WTC11 (cell line): ENCODE measurements around the gene GFOD1. TPM values are rescaled to one million over a fixed set of nuclear protein-coding genes. Genes with fewer than 3 reads are reported as not detected.

Source experiments
- ATAC-seq: fragments of 200-7000 bp; cut with Tn5 transposase; 2 replicates; pipeline ENCODE4 v1.10.0; 2021; ENCODE audit warnings: mild to moderate bottlenecking, moderate library complexity
- CTCF ChIA-PET: fragments of 300-600 bp; sonication (Branson Sonifier 250); formaldehyde crosslinking; loops from one replicate; lab custom pipeline; 2021; ENCODE audit warnings: antibody characterized with exemption; lab: Charles Lee
- POLR2A ChIA-PET: fragments of 350-600 bp; sonication (Branson Sonifier 250); formaldehyde crosslinking; loops from one replicate; lab custom pipeline; 2021; ENCODE audit warnings: antibody characterized with exemption; lab: Charles Lee
- DNase-seq: peaks from one replicate; pipeline ENCODE4 v3.0.0; 2021; ENCODE audit warnings: low spot score
- H3K27ac Mint-ChIP-seq: 2 replicates; pipeline ENCODE4 v1.8.0; 2021; ENCODE audit warnings: mixed read lengths
- H3K27me3 Mint-ChIP-seq: 2 replicates; pipeline ENCODE4 v1.8.0; 2021; ENCODE audit warnings: low read depth, mild to moderate bottlenecking, moderate library complexity, mixed read lengths
- H3K36me3 Mint-ChIP-seq: 2 replicates; pipeline ENCODE4 v1.8.0; 2021; ENCODE audit warnings: mixed read lengths
- H3K4me1 Mint-ChIP-seq: 2 replicates; pipeline ENCODE4 v1.8.0; 2022; ENCODE audit warnings: mixed read lengths
- H3K4me3 Mint-ChIP-seq: 2 replicates; pipeline ENCODE4 v1.8.0; 2021; ENCODE audit warnings: mild to moderate bottlenecking, moderate library complexity, mixed read lengths
- H3K9me3 Mint-ChIP-seq: 2 replicates; pipeline ENCODE4 v1.8.0; 2021; ENCODE audit warnings: mixed read lengths
- ARID4B ChIP-seq: sonication (generic); formaldehyde crosslinking; IDR thresholded peaks from 2 replicates; pipeline ENCODE4 v1.8.0; 2023; ENCODE audit warnings: missing genetic modification reagents, mild to moderate bottlenecking, borderline replicate concordance
- CTCF ChIP-seq: fragments of 200-600 bp; IDR thresholded peaks from 2 replicates; pipeline ENCODE4 v1.8.0; 2022; ENCODE audit warnings: antibody characterized with exemption
- ELF4 ChIP-seq: sonication (generic); formaldehyde crosslinking; IDR thresholded peaks from 2 replicates; pipeline ENCODE4 v1.8.1; 2022; ENCODE audit warnings: low read depth, mild to moderate bottlenecking, moderate library complexity, missing genetic modification reagents
- EMX1 ChIP-seq: fragments of 250-450 bp; sonication (Bioruptor Pico); IDR thresholded peaks from 2 replicates; pipeline ENCODE4 v1.8.0; 2021; ENCODE audit warnings: mild to moderate bottlenecking
- GABPB1 ChIP-seq: sonication (generic); formaldehyde crosslinking; IDR thresholded peaks from 2 replicates; pipeline ENCODE4 v1.8.1; 2023; ENCODE audit warnings: mild to moderate bottlenecking, missing genetic modification reagents
- GRHL2 ChIP-seq: fragments of 250-450 bp; sonication (Bioruptor Pico); IDR thresholded peaks from 2 replicates; pipeline ENCODE4 v1.8.0; 2022; ENCODE audit warnings: mild to moderate bottlenecking, moderate library complexity; ENCODE audit not compliant: insufficient replicate concordance, severe bottlenecking
- HMGA2 ChIP-seq: fragments of 250-450 bp; sonication (Bioruptor Pico); IDR thresholded peaks from 2 replicates; pipeline ENCODE4 v1.4.0; 2021; ENCODE audit warnings: mild to moderate bottlenecking, moderate library complexity
- NFATC4 ChIP-seq: fragments of 250-450 bp; sonication (Bioruptor Pico); IDR thresholded peaks from 2 replicates; pipeline ENCODE4 v1.9.0; 2021; ENCODE audit warnings: mild to moderate bottlenecking
- NFE2L1 ChIP-seq: sonication (generic); formaldehyde crosslinking; IDR thresholded peaks from 2 replicates; pipeline ENCODE4 v1.8.1; 2023; ENCODE audit warnings: missing genetic modification reagents
- NR3C1 ChIP-seq: sonication (generic); formaldehyde crosslinking; conservative IDR thresholded peaks from 2 replicates; pipeline ENCODE4 v1.8.1; 2023; ENCODE audit warnings: low read depth, mild to moderate bottlenecking, missing genetic modification reagents
- STAT6 ChIP-seq: sonication (generic); formaldehyde crosslinking; conservative IDR thresholded peaks from 2 replicates; pipeline ENCODE4 v1.8.1; 2023; ENCODE audit warnings: mild to moderate bottlenecking, low read depth, missing genetic modification reagents, moderate library complexity
- ZBTB21 ChIP-seq: sonication (generic); formaldehyde crosslinking; IDR thresholded peaks from 2 replicates; pipeline ENCODE4 v1.8.1; 2023; ENCODE audit warnings: mild to moderate bottlenecking, missing genetic modification reagents, borderline replicate concordance
- ZBTB43 ChIP-seq: sonication (generic); formaldehyde crosslinking; IDR thresholded peaks from 2 replicates; pipeline ENCODE4 v1.8.1; 2023; ENCODE audit warnings: mild to moderate bottlenecking, missing genetic modification reagents
- ZMAT4 ChIP-seq: fragments of 250-450 bp; sonication (Bioruptor Pico); IDR thresholded peaks from 2 replicates; pipeline ENCODE4 v1.9.0; 2021; ENCODE audit warnings: mild to moderate bottlenecking
- ZNF425 ChIP-seq: fragments of 250-450 bp; sonication (Bioruptor Pico); conservative IDR thresholded peaks from 2 replicates; pipeline ENCODE4 v1.9.0; 2021; ENCODE audit warnings: mild to moderate bottlenecking
- total RNA-seq: library from RNA; stranded (reverse); gene quantifications from 3 replicates; pipeline ENCODE4 v1.2.3, GENCODE V29; 2021

GFOD1 gene
- total RNA-seq, 1 experiment from 2014 or later, result 8.5 TPM

- no peak for TF ChIP-seq ARID4B
- TF ChIP-seq ZMAT4 (CRISPR knock-in tag), result no peak
- TF ChIP-seq NFATC4 (CRISPR knock-in tag), result no peak
- no peak for TF ChIP-seq HMGA2 (CRISPR knock-in tag)
- TF ChIP-seq ZBTB43 (CRISPR knock-in tag), result no peak
These were observed 14.2 kb downstream of the GFOD1 start (continued) for GRCh38 chr6:13472976-13473767.

- H3K27ac Mint-ChIP-seq, result no peak overlapping the region; the same call in 1 of the 2 replicates
- ChIA-PET POLR2A (no interaction called here), CTCF (no interaction called here)
- H3K27me3 Mint-ChIP-seq, result no peaks in the 10 kb centered on the region
- ATAC-seq (no peak), DNase-seq (no peak)
- H3K9me3 Mint-ChIP-seq, result peaks cover 5% of the 10 kb centered on the region
- H3K36me3 Mint-ChIP-seq, result peaks cover 10% of the 10 kb centered on the region; the same call in 1 of the 2 replicates
- peaks cover 16% of the 10 kb centered on the region for H3K4me1 Mint-ChIP-seq
- no peak overlapping the region for H3K4me3 Mint-ChIP-seq
- TF ChIP-seq NR3C1 (CRISPR knock-in tag) (no peak), ZBTB21 (CRISPR knock-in tag) (no peak), ZNF425 (no peak), GRHL2 (no peak), STAT6 (CRISPR knock-in tag) (no peak), GABPB1 (no peak), ELF4 (CRISPR knock-in tag) (no peak), ARID4B (no peak), EMX1 (CRISPR knock-in tag) (no peak), NFE2L1 (CRISPR knock-in tag) (no peak), CTCF (no peak)
These were observed 15.3 kb downstream of the GFOD1 start for GRCh38 chr6:13472099-13472498.
